ENCODE results near the gene ACSL5. TPM values are rescaled to one million over a fixed set of nuclear protein-coding genes. Genes with fewer than 3 reads are reported as not detected.
A peak's percentile ranks its signal among the peaks of the same experiment; 100 is the strongest.
"Not testable (repeated sequence)": the region's sequence is repeated elsewhere in the genome, so short reads cannot be mapped to it uniquely, and the experiment has no call there.

Gene ACSL5
- total RNA-seq, 1 donor from 2014 or later: 81.1 TPM

DNA sequence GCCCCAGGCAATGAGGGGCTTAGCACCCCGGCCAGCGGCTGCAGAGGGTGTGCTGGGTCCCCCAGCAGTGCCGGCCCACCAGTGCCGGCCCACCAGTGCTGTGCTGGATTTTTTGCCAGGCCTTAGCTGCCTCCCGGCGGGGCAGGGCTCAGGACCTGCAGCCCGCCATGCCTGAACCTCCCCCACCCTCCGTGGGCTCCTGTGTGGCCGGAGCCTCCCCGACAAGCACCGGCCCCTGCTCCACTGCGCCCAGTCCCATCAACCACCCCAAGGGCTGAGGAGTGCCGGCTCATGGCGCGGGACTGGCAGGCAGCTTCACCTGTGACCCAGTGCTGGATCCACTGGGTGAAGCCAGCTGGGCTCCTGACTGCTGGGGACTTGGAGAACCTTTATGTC is 3.5 kb upstream of the ACSL5 start:
- no peak for ATAC-seq
- intact Hi-C loops (cut with DNase I): no loop called here
- Histone ChIP-seq H3K4me3 (no peak overlapping the region), H3K4me1 (peaks cover 14% of the 10 kb centered on the region), H3K27me3 (ENCODE audit: low read depth) (no peaks in the 10 kb centered on the region), H3K27ac (peak overlapping the region; percentile 53), H3K36me3 (no peaks in the 10 kb centered on the region), H3K9me3 (no peaks in the 10 kb centered on the region)
- DNase-seq: no peak
- no peak for TF ChIP-seq CTCF (IDR thresholded peaks at IDR 0.05)

DNA sequence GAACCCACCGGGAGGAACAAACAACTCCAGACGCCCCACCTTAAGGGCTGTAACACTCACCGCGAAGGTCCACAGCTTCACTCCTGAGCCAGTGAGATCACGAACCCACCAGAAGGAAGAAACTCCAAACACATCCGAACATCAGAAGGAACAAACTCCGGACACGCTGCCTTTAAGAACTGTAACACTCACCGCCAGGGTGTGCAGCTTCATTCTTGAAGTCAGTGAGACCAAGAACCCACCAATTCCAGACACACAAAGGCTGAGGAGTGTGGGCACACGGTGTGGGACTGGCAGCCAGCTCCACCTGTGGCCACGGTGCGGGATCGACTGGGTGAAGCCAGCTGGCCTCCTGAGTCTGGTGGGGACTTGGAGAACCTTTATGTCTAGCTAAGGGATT is 2.6 kb upstream of the ACSL5 start:
- H3K9me3 ChIP-seq; ATAC-seq; intact Hi-C loops (cut with DNase I); H3K27ac ChIP-seq; H3K36me3 ChIP-seq; H3K27me3 ChIP-seq (ENCODE audit: low read depth); H3K4me3 ChIP-seq; DNase-seq: not testable (repeated sequence)
- H3K4me1 ChIP-seq: peaks cover 23% of the 10 kb centered on the region

DNA sequence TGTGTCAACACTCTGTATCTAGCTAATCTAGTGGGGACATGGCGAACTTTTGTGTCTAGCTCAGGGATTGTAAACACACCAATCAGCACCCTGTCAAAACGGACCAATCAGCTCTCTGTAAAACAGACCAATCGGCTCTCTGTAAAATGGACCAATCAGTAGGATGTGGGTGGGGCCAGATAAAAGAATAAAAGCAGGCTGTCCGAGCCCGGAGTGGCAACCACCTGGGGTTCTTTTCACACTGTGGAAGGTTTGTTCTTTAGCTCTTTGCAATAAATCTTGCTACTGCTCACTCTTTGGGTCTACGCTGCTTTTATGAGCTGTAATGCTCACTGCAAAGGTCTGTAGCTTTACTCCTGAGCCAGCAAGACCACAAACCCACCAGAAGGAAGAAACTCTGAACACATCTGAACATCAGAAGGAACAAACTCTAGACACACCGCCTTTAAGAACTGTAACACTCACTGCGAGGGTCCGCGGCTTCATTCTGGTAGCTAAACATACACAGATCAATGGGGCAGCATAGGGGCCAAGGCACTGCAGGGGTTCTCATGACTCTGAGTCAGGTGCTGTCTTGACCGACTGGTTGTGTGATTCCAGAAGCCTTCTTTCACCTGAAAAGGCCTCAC is 1.6 kb upstream of the ACSL5 start:
- intact Hi-C loops (cut with DNase I); H3K36me3 ChIP-seq; H3K4me3 ChIP-seq; DNase-seq; ATAC-seq; H3K27me3 ChIP-seq (ENCODE audit: low read depth); H3K9me3 ChIP-seq; H3K27ac ChIP-seq: not testable (repeated sequence)
- H3K4me1 ChIP-seq: peaks cover 33% of the 10 kb centered on the region

- ATAC-seq (peak; percentile 47 to 59), DNase-seq (no peak)
- H3K4me3 ChIP-seq: peak overlapping the region; percentile 72
- no peaks in the 10 kb centered on the region for H3K27me3 ChIP-seq (ENCODE audit: low read depth)
- peaks cover 44% of the 10 kb centered on the region for H3K4me1 ChIP-seq
- no peaks in the 10 kb centered on the region for H3K36me3 ChIP-seq
- intact Hi-C loops (cut with DNase I): no loop called here
- TF ChIP-seq CTCF (IDR thresholded peaks at IDR 0.05): no peak
- no peaks in the 10 kb centered on the region for H3K9me3 ChIP-seq
- peak overlapping the region; percentile 91 for H3K27ac ChIP-seq
Measured at GRCh38 chr10:112374724-112375541, 1.0 kb downstream of the ACSL5 start.

- H3K27me3 ChIP-seq (ENCODE audit: low read depth): no peaks in the 10 kb centered on the region
- peaks cover 44% of the 10 kb centered on the region for H3K4me1 ChIP-seq
- intact Hi-C loops (cut with DNase I): no loop called here
- H3K9me3 ChIP-seq: no peaks in the 10 kb centered on the region
- peak; percentile 91 for ATAC-seq
- peak; percentile 82 for DNase-seq
- H3K36me3 ChIP-seq: no peaks in the 10 kb centered on the region
- peak overlapping the region; percentile 72 for H3K4me3 ChIP-seq
- TF ChIP-seq CTCF (IDR thresholded peaks at IDR 0.05): no peak
- peak overlapping the region; percentile 91 for H3K27ac ChIP-seq
Measured at GRCh38 chr10:112375721-112376395, 1.9 kb downstream of the ACSL5 start.

DNA sequence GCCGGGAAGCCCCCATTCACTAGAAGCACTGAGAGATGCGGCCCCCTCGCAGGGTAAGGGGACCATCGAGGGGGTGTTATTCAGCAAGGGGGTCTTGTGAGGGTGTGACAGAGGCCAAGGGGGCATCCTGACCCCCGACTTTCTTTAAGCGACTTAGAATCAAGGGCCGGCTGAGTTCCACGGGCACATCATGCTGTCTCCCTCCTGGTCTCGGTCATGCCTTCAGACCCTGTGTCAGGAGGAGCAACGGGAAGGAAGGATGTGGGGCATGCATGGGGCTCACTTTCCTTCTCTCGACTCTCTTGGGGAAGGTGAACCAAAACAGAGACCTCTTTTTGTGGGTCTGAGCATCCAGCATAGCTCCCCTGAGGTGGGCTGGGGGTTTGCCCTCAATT is 2.5 kb downstream of the ACSL5 start:
- peaks cover 44% of the 10 kb centered on the region for H3K4me1 ChIP-seq
- no peaks in the 10 kb centered on the region for H3K9me3 ChIP-seq
- no peak for TF ChIP-seq CTCF (IDR thresholded peaks at IDR 0.05)
- DNase-seq (no peak), ATAC-seq (peak; percentile 23 to 34)
- no peaks in the 10 kb centered on the region for H3K27me3 ChIP-seq (ENCODE audit: low read depth)
- H3K4me3 ChIP-seq: peak overlapping the region; percentile 72
- no peaks in the 10 kb centered on the region for H3K36me3 ChIP-seq
- intact Hi-C loops (cut with DNase I): no loop called here
- peak overlapping the region; percentile 91 for H3K27ac ChIP-seq

DNA sequence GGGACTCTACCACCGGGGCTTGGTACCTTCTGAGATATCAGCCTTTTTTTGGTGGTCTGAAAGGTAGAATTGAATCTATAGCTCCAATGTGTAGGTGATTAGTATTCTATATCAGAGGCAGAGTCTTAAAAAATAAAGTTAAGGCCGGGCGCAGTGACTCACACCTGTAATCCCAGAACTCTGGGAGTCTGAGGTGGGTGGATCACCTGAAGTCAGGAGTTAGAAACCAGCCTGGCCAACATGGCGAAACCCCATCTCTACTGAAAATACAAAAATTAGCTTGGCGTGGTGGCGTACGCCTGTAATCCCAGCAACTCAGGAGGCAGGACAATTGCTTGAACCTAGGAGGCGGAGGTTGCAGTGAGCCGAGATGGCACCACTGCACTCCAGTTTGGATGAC is 3.2 kb downstream of the ACSL5 start:
- H3K36me3 ChIP-seq; H3K27me3 ChIP-seq (ENCODE audit: low read depth); DNase-seq; H3K9me3 ChIP-seq; intact Hi-C loops (cut with DNase I); ATAC-seq: not testable (repeated sequence)
- H3K27ac ChIP-seq: peak overlapping the region; percentile 91
- peak overlapping the region; percentile 72 for H3K4me3 ChIP-seq
- H3K4me1 ChIP-seq: peaks cover 44% of the 10 kb centered on the region
